ENCODE results near the gene SLC43A2.
A peak's percentile ranks its signal among the peaks of the same experiment; 100 is the strongest.
"Not testable (repeated sequence)": the region's sequence is repeated elsewhere in the genome, so short reads cannot be mapped to it uniquely, and the experiment has no call there.

The SLC43A2 gene

GRCh38 chr17:1627982-1628855, at the start of gene SLC43A2:
SLC43A2 (minus strand) TSS chr17:1628834; CDS start chr17:1627874, 960 bp downstream.
- FAIRE-seq (peak; percentile 59), DNase-seq (ENCODE audit: low spot score) (peak; percentile 89)

GRCh38 chr17:1676401-1676800, 47.8 kb upstream of the SLC43A2 start:
- FAIRE-seq (no peak), DNase-seq (ENCODE audit: low spot score) (no peak)

- DNase-seq (ENCODE audit: low spot score) (no peak), FAIRE-seq (no peak)
These were observed 44.6 kb upstream of the SLC43A2 start for GRCh38 chr17:1673041-1673785.

GRCh38 chr17:1663934-1664333, 35.3 kb upstream of the SLC43A2 start:
- FAIRE-seq; DNase-seq (ENCODE audit: low spot score): not testable (repeated sequence)

GRCh38 chr17:1661045-1661444, 32.4 kb upstream of the SLC43A2 start:
- FAIRE-seq (no peak), DNase-seq (ENCODE audit: low spot score) (no peak)

- no peak for FAIRE-seq
- DNase-seq (ENCODE audit: low spot score), result no peak
These were observed 29.5 kb upstream of the SLC43A2 start for GRCh38 chr17:1658100-1658499.

- FAIRE-seq, result no peak
- no peak for DNase-seq (ENCODE audit: low spot score)
These were observed 25.1 kb upstream of the SLC43A2 start for GRCh38 chr17:1653735-1654134.

- not testable (repeated sequence) for FAIRE-seq; DNase-seq (ENCODE audit: low spot score)
These were observed 24.2 kb upstream of the SLC43A2 start for GRCh38 chr17:1652794-1653193.

GRCh38 chr17:1651559-1651844, 22.9 kb upstream of the SLC43A2 start:
- no peak for DNase-seq (ENCODE audit: low spot score)
- no peak for FAIRE-seq

GRCh38 chr17:1650731-1651558, 22.3 kb upstream of the SLC43A2 start:
- no peak for DNase-seq (ENCODE audit: low spot score)
- FAIRE-seq, result no peak

GRCh38 chr17:1649844-1650501, 21.3 kb upstream of the SLC43A2 start, which contains the start of gene RILP:
RILP (minus strand) TSS chr17:1649866; CDS start chr17:1649804, 62 bp downstream.
- FAIRE-seq (no peak), DNase-seq (ENCODE audit: low spot score) (no peak)

GRCh38 chr17:1648963-1649843, 20.6 kb upstream of the SLC43A2 start:
- DNase-seq (ENCODE audit: low spot score), result peak; percentile 86
- FAIRE-seq, result no peak

- DNase-seq (ENCODE audit: low spot score) (no peak), FAIRE-seq (no peak)
These were observed 19.7 kb upstream of the SLC43A2 start for GRCh38 chr17:1648173-1648962.

- FAIRE-seq (no peak), DNase-seq (ENCODE audit: low spot score) (no peak)
These were observed 19.2 kb upstream of the SLC43A2 start for GRCh38 chr17:1647802-1648171.

- FAIRE-seq (no peak), DNase-seq (ENCODE audit: low spot score) (no peak)
These were observed 17.7 kb upstream of the SLC43A2 start for GRCh38 chr17:1646199-1646875.

GRCh38 chr17:1645207-1646171, 16.9 kb upstream of the SLC43A2 start, which contains the start of gene SCARF1:
SCARF1 (minus strand) TSS chr17:1645732; CDS start chr17:1645697, 35 bp downstream.
- FAIRE-seq, result no peak
- no peak for DNase-seq (ENCODE audit: low spot score)

- DNase-seq (ENCODE audit: low spot score) (peak; percentile 70), FAIRE-seq (no peak)
These were observed 16.0 kb upstream of the SLC43A2 start for GRCh38 chr17:1644493-1645206.
